GM21360 (cell line): ENCODE measurements around the gene KATNAL1.
"Not testable (repeated sequence)": the region's sequence is repeated elsewhere in the genome, so short reads cannot be mapped to it uniquely, and the experiment has no call there.

Source experiments
- ATAC-seq: cut with Tn5 transposase; IDR thresholded peaks from one replicate; pipeline ENCODE4 v1.9.1; 2021; ENCODE audit warnings: mild to moderate bottlenecking, moderate library complexity; ENCODE audit not compliant: unreplicated experiment

KATNAL1 gene

DNA sequence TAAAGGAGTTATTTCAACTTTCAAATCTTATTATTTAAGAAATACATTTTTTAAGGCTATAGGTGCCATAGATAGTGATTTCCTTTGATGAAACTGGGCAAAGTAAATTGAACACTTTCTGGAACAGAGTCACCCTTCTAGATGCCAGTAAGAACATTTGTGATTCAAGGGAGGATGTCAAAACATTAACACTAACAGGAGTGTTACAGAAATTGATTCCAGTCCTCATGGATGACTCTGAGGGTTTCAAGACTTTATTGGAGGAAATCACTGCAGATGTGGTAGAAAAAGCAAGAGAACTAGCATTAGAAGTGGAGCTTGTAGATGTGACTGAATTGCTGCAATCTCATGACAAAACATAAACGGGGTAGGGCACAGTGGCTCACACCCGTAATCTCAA is 12.2 kb downstream of the KATNAL1 start:
- no peak for ATAC-seq

DNA sequence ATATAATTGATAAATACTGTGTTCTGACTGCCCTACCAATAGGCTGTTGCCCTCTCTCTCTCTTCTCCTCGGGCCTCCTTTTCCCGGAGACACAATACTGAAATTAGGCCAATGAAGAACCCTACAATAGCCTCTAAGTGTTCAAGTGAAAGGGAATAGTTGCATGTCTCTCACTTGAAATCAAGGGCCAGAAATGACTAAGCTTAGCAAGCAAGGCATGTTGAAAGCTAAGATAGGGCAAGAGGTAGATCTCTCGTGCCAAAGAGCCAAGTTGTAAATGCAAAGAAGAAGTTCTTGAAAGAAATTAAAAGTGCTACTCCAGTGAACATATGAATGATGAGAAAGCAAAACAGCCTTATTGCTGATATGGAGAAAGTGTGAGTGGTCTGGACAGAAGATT is 13.3 kb downstream of the KATNAL1 start:
- ATAC-seq, result no peak

DNA sequence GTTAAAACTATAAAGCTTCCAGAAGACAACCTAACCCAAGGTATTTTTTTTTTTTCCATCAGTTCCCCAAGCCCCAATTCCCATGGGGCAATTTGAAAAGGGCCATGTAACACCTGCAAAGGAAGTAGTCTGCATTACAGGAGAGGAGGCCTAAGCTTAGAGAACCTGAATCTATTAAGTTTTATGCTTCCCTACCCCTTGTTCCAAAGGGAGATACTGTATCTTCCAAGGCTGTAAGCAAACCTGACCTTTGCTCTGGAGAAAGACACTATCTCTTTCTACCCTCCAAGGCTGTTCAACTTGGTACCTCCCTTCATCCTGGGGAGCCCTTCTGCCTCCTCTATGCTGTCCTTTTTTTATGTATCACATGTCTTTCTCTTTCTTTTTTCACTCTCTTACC is 15.0 kb downstream of the KATNAL1 start:
- ATAC-seq, result no peak

DNA sequence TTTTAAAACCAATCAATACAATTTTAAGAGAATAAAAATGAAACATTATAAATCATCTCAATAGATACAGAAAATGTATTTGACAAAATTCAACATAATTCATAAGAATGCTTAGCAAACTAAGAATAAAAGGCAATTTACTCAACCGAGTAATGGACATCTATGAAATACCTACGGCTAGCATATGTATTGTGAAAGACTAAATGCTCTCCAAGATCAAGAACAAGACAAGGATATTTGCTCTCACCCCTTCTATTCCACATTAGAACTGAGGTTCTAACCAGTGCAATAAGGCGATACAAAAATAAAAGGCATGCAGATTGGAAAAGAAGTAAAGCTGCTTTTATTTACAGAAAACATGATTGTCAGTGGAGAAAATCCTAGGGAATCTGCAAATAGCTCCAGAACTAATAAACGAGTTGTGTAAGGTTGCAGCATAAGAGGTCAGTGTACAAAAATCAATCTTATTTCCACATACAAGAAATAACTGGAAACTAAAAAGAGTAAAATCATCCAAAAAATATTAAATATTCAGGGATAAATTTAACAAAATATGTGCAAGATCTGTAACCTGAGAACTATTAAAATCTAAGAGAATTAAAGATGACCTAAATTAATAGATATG is 16.4 kb downstream of the KATNAL1 start:
- ATAC-seq, result no peak

DNA sequence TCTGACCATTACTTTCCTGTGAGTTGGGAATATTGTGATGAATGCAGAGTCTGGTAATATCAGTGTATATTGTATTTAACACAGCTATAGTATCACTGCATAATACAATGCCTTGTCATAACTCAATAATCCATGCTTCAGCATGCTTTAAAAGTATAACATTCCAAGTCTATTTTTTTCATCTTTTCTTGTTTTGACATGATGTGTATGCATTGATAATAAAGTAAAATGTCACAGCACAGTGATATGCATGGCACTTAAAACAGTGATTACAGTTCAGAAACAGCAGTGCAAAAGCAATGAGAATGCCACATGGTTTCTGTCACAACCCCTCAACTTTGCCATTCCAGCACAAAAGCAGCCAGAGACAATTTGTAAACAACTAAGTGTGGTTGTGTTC is 17.8 kb downstream of the KATNAL1 start:
- ATAC-seq, result no peak

DNA sequence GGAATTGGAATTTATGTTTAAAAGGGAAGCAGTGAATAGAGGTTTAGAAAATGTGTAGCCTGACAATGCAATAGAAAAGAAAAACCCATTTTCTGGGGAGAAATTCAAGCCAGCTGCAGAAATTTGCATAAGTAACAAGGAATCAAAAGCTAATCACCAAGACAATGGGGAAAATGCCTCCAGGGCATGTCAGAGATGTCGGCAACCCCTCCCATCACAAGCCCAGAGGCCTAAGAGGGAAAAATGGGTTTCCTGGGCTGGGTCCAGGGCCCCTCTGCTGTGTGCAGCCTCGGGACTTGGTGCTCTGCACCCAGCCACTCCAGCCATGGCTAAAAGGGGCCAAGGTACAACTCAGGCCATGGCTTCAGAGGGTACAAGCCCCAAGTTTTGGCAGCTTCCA is 21.3 kb downstream of the KATNAL1 start:
- not testable (repeated sequence) for ATAC-seq

DNA sequence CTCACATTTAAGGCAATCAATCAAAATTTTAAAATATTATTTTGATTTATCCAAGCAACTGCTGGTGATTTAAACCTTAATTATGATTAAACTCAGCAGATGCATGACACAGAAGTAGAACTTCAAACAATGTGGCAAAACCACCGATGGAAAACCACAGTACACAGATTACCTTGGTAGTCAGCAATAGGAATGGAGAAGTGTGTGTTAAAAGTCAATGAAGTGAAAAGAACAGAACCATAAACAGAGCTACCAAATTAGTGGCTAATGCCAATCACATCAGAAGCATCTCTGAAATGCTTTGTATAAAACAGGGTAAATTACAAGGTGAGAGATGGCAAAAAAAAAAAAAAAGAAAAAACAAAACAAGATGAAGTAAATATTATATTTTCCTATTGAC is 31.2 kb downstream of the KATNAL1 start:
- no peak for ATAC-seq

DNA sequence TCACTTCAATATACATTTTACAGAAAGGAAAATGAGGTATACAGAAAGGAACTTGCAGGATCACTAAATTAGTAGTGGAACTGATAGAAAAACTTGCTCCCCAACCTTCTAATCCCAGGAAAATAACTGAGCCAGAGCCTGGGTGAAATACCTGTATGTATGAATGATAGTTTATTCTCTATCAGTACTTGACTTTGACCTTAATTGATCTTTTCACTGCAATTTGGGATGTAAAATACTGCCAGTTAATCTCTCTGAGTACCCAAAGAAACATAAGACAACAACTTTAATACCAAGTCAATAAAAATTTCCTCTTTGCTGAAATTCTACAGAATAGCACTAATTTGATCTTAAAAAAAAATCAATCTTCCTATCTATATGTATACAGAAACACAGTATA is 33.3 kb downstream of the KATNAL1 start:
- ATAC-seq, result no peak

DNA sequence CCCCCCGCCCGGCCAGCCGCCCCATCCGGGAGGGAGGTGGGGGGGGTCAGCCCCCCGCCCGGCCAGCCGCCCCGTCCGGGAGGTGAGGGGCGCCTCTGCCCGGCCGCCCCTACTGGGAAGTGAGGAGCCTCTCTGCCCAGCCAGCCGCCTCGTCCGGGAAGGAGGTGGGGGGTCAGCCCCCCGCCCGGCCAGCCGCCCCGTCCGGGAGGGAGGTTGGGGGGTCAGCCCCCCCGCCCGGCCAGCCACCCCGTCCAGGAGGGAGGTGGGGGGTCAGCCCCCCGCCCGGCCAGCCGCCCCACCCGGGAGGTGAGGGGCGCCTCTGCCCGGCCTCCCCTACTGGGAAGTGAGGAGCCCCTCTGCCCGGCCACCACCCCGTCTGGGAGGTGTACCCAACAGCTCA is 37.3 kb downstream of the KATNAL1 start:
- not testable (repeated sequence) for ATAC-seq

DNA sequence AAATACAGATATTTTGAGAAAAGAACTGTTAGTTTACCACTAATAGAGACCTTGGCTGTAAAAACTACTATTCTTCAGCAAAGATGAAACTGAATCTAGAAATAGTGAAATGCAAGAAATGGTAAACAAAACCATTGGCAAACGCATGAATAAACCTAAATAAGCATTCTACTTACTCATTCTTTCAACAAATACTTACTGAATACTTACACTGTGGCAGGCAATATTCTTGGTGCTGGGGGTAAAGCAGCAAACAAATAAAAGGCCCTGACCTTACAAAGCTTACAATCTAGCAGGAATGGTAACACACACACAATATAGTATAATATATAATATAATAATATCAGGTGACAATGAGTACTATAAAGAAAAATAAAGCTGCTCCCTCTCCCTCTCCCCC is 38.7 kb downstream of the KATNAL1 start:
- no peak for ATAC-seq

DNA sequence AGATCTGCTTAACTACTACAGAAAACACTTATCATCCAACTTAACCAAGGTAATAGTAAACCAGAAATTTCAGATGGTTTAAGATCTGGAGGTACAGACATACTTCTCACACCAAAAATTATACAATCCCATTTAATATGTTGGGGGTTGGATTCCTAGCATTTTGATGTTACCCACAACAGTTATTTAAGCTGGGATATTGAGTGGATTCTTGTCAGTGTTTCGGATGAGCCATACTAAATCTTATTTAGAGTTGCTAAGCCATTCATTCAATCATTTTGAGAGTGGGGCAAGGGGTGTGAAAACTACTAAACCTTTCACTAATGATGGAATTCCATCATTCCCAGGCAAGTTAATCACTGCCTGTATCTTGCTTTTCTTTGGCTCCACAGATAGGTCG is 40.6 kb downstream of the KATNAL1 start:
- ATAC-seq, result no peak

DNA sequence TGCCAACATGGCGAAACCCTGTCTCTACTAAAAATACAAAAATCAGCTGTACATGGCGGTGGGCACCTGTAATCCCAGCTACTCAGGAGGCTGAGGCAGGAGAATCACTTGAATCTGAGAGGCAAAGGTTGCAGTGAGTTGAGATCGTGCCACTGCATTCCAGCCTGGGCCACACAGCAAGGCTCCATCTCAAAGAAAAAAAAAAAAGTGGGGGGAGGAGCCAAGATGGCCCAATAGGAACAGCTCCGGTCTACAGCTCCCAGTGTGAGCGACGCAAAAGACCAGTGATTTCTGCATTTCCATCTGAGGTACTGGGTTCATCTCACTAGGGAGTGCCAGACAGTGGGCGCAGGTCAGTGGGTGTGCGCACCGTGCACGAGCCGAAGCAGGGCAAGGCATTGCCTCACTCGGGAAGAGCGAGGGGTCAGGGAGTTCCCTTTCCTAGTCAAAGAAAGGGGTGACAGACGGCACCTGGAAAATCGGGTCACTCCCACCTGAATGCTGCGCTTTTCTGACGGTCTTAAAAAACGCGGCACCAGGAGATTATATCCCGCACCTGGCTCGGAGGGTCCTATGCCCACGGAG is 48.1 kb downstream of the KATNAL1 start:
- ATAC-seq, result not testable (repeated sequence)

DNA sequence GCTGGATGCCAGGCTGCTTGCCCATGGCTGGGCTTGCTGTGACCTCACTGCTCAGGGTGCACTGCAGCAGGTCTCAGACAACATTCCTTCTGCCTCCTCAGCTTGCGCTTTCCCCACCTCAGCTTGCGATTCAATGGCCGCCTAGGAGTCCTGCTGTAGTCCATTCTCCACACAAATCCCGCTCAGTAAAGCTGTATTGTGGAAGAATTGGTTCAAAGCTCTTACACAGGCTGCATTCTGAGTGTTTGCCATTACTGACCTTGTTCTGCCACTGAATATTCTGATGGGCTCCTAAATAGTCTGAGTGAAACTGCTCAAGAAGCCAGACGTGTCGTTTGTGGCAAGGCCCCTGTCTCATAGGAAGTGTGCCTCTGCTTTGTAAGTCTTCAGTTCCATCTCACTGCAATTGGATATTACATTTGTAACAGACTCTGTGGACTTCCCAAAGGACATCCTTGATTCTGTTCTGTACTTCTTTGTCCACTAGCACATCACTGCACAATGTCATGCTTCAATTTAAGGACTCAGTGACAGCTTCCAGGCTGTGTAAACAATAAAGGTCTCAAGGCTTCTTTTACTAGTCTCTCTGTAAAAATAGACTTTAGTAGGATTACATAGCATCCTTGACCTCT is 49.8 kb downstream of the KATNAL1 start:
- no peak for ATAC-seq

DNA sequence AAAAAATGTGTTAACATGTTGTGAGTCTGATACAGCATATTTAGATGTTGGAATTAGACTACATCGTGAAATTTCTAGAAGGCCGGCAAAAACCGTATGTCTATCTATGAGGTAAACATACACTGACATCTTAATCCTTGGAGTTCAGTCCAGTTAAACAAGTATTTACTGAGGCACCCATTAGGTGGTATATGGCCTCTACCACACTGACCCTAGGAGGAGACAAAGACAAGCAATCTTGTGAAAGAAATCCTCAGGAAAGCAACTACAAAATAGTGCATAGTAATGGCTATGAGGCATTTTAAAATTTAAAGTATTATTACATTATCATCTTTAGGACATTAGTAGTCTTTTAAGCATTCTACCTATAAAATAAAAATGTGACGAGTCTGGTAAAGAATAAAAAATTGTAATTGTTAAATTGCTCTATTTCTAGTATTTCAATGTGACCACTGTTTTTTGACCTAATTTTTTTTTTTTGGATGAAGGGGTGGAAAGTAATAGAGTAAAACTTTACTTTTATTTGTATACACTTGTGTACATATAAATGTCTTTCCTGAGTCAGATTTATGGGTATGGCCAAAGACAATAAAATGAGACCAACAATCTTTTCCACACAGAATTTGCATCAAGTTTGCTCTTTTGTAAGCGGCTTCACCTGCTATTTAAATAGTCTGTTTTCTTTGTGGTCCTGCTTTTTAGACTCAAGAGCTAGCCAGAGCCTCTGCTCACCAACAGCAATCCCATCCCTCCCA is 50.5 kb downstream of the KATNAL1 start:
- no peak for ATAC-seq

DNA sequence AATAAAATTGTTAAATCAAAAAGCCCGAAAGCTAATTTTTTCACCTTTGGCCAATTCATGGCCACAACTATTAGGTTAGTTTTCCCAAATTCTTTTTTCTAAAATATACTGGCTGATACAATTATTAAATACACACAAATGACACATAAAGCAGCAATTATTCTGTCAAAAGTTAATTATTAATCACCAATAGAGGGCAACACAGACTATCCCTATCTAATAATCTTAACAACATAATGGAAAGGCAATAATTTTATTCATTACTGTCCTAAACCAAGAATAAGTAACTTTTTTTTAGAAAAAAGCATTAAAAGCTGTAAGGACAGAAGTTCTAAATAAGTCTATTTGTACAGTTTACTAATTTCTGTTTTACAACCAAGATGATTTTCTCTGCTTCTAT is 51.7 kb downstream of the KATNAL1 start:
- no peak for ATAC-seq

DNA sequence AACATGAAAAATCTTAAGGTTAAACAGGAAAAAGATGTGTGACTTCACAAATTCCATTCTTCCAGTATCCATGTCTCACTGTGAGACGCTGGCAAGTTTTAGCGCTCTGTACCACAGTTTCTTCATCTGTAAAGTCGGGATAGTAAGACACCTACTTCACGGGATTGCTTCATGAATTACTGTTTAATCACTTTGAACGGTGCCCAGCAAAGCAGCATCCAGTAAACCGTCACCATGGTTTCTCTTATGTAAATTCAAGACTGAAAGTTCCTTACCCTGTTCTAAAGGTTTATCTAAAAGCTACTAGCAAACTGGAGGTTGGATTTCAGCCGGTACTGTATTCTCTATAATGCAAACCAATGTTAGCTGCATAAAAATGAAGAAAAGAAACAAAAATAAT is 53.5 kb downstream of the KATNAL1 start:
- ATAC-seq, result no peak

DNA sequence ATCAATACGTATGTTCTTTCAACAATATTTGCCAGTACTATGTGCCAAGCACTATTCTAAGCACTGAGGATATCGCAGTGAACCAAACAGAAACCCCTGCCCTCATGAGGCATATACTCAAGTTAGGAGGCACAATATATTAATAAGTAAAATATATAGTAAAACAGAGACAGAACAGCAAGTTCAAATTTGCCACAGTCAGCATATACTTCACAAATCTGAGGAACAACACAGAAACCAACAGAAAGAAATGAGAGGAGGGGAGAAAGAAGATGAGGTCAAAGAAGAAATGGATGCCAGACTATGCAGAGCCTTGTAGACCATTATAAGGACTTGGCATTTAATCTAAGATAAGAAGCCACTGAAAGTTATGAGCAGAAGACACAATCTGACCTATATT is 59.9 kb downstream of the KATNAL1 start:
- ATAC-seq, result no peak

DNA sequence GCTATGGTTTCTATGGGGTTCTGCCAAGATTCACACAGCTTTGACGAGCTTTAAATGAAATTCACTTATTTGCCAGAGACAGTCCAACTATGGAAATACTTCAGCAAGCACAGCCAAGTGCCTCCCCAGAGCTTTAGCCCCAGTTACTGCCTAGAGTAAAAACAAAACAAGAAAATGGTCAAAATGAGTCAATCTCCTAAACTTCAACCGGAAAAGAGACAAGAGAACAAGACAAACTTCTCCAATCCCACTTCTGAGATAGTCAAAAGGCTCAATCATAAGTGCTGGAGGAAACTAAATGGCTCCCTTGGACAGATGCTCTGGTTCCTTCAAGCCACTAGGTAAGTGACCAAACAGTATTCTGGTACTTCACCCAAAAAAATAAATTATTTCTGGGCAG is 65.8 kb downstream of the KATNAL1 start:
- peak; percentile 67 for ATAC-seq

DNA sequence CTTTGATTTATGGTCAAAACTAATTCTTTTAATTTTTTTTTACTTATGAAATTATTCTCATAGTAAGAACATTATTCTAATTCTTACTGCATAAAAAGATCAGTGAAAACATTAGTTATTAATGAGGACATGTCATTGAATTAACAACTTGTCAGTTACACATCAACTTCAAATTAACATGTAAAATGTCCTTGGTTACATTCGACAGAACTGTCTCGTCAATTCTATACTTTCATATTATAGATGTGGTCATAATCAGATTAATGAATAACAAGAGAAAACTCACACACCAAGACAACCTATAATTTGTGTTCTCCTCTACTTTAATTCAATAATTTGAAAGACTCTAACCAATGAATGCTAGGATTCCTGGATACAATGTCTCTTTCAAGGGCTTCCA is 66.7 kb downstream of the KATNAL1 start:
- no peak for ATAC-seq

DNA sequence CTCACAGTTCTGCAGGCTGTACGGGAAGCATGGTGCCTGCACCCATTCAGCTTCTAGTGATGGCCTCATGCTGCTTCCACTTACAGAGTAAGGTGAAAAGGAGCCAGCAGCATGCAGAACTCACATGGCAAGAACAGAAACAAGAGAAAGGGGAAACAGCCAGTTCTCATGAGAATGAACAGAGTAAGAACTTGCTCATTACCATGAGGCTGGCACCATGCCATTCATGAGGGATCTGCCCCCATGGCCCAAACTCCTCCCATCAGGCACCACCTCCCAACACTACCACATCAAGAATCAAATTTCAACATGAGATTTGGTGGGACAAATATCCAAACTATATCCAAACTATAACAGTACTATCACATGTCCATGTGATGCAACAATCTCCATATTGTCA is 72.1 kb downstream of the KATNAL1 start:
- ATAC-seq, result no peak

DNA sequence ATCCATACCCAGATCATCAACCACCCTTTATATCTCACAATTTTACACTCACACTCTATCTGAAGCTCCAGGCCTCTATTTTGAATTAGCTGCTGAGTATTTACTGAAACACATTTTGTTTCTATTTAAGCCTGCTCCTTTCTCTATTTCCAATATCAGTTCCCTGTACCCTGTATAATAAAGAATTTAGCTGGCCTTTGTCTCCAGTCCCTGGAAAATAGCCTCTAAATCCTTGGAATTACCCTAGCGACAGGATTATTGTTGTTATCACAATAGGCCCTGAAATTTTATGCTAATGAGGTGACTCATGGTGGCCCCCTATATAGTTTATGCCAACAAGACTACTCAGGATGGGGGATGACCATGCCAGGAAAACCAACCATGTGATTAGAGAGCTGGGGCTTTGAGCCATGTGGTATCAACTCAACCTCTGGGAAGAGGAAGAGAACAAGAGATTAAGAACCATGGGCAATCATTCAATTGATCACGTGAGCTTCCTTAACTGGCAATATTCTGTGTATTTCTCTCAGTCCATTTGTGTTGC is 72.7 kb downstream of the KATNAL1 start:
- ATAC-seq, result no peak

DNA sequence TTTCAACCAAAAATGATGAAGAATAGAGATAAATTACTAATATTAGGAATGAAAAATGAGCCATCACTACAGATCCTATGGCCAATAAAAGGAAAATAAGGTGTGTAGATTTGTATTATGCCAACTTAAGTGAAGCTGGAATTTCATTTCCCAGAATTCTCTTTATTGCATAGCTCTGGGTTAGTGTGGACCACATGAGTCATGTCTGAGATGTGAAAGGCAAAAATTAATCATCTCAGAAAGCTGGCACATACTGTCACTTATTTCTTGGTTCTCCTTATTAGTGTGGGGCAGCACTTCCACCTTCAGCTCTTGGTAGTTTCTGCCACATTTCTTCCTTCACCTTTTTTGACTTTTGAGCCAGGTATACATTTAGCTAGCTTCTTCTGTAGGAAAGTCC is 82.6 kb downstream of the KATNAL1 start:
- ATAC-seq, result no peak
